Measurements from ENCODE around the gene CLDN14.
"Not testable (repeated sequence)": the region's sequence is repeated elsewhere in the genome, so short reads cannot be mapped to it uniquely, and the experiment has no call there.

Gene CLDN14

GRCh38 chr21:36477001-36477400 lies 2.9 kb downstream of the CLDN14 start:
- no peaks in the 10 kb centered on the region for H3K9me3 ChIP-seq (ENCODE audit: low read length)
- no peaks in the 10 kb centered on the region for H3K79me2 ChIP-seq (ENCODE audit: insufficient read depth, low read length)
- no peaks in the 10 kb centered on the region for H3K4me1 ChIP-seq (ENCODE audit: insufficient read depth, low read length, severe bottlenecking)
- no peak overlapping the region for H3K4me2 ChIP-seq (ENCODE audit: low read length)
- TF ChIP-seq CTCF (IDR thresholded peaks at IDR 0.05; ENCODE audit: low read length) (no peak), EZH2 (IDR thresholded peaks at IDR 0.05; ENCODE audit: borderline replicate concordance, low read length) (no peak)
- no peak overlapping the region for H3K9ac ChIP-seq (ENCODE audit: low read length)
- no peak overlapping the region for H3K27ac ChIP-seq (ENCODE audit: low read depth, low read length, poor library complexity, severe bottlenecking)
- no peak overlapping the region for H3K4me3 ChIP-seq (ENCODE audit: low read depth, low read length, poor library complexity, severe bottlenecking)
- H4K20me1 ChIP-seq (ENCODE audit: insufficient read depth, low read length), result no peaks in the 10 kb centered on the region
- no peaks in the 10 kb centered on the region for H3K36me3 ChIP-seq (ENCODE audit: insufficient read depth, low read length)
- peaks cover 5% of the 10 kb centered on the region; the same call in 1 of the 2 replicates for H3K27me3 ChIP-seq (ENCODE audit: insufficient read depth, low read length)
- H2AFZ ChIP-seq (ENCODE audit: low read length), result no peak overlapping the region
- H3K9me2 ChIP-seq (ENCODE audit: low read depth, low read length), result no peaks in the 10 kb centered on the region
- H3F3A ChIP-seq (ENCODE audit: insufficient read depth, low read length), result no peaks in the 10 kb centered on the region

- not testable (repeated sequence) for H3K36me3 ChIP-seq (ENCODE audit: insufficient read depth, low read length); H3K4me1 ChIP-seq (ENCODE audit: insufficient read depth, low read length, severe bottlenecking); H3K9me2 ChIP-seq (ENCODE audit: low read depth, low read length); H2AFZ ChIP-seq (ENCODE audit: low read length); H3K9ac ChIP-seq (ENCODE audit: low read length); H3K4me2 ChIP-seq (ENCODE audit: low read length); H3F3A ChIP-seq (ENCODE audit: insufficient read depth, low read length); H3K27ac ChIP-seq (ENCODE audit: low read depth, low read length, poor library complexity, severe bottlenecking); H3K9me3 ChIP-seq (ENCODE audit: low read length); H3K4me3 ChIP-seq (ENCODE audit: low read depth, low read length, poor library complexity, severe bottlenecking); H3K79me2 ChIP-seq (ENCODE audit: insufficient read depth, low read length); H4K20me1 ChIP-seq (ENCODE audit: insufficient read depth, low read length); H3K27me3 ChIP-seq (ENCODE audit: insufficient read depth, low read length)
Measured at GRCh38 chr21:36476541-36476940, 3.4 kb downstream of the CLDN14 start.

GRCh38 chr21:36474591-36474990 lies 5.3 kb downstream of the CLDN14 start:
- Histone ChIP-seq H3F3A (ENCODE audit: insufficient read depth, low read length) (no peaks in the 10 kb centered on the region; the same call in 1 of the 2 replicates), H3K36me3 (ENCODE audit: insufficient read depth, low read length) (no peaks in the 10 kb centered on the region), H3K27me3 (ENCODE audit: insufficient read depth, low read length) (peaks cover 9% of the 10 kb centered on the region; the same call in 1 of the 2 replicates), H3K4me3 (ENCODE audit: low read depth, low read length, poor library complexity, severe bottlenecking) (no peak overlapping the region), H3K79me2 (ENCODE audit: insufficient read depth, low read length) (no peaks in the 10 kb centered on the region), H3K9me2 (ENCODE audit: low read depth, low read length) (no peaks in the 10 kb centered on the region), H3K4me1 (ENCODE audit: insufficient read depth, low read length, severe bottlenecking) (no peaks in the 10 kb centered on the region), H3K27ac (ENCODE audit: low read depth, low read length, poor library complexity, severe bottlenecking) (no peak overlapping the region), H3K9ac (ENCODE audit: low read length) (no peak overlapping the region), H4K20me1 (ENCODE audit: insufficient read depth, low read length) (no peaks in the 10 kb centered on the region), H3K9me3 (ENCODE audit: low read length) (no peaks in the 10 kb centered on the region), H3K4me2 (ENCODE audit: low read length) (no peak overlapping the region), H2AFZ (ENCODE audit: low read length) (no peak overlapping the region)
- no peak for TF ChIP-seq CTCF (IDR thresholded peaks at IDR 0.05; ENCODE audit: low read length)
- no peak for TF ChIP-seq EZH2 (IDR thresholded peaks at IDR 0.05; ENCODE audit: borderline replicate concordance, low read length)

- Histone ChIP-seq H3K4me2 (ENCODE audit: low read length) (no peak overlapping the region), H2AFZ (ENCODE audit: low read length) (no peak overlapping the region), H3K9me3 (ENCODE audit: low read length) (no peaks in the 10 kb centered on the region), H3K4me3 (ENCODE audit: low read depth, low read length, poor library complexity, severe bottlenecking) (no peak overlapping the region), H3K36me3 (ENCODE audit: insufficient read depth, low read length) (no peaks in the 10 kb centered on the region), H4K20me1 (ENCODE audit: insufficient read depth, low read length) (no peaks in the 10 kb centered on the region), H3K9me2 (ENCODE audit: low read depth, low read length) (no peaks in the 10 kb centered on the region), H3K4me1 (ENCODE audit: insufficient read depth, low read length, severe bottlenecking) (no peaks in the 10 kb centered on the region), H3F3A (ENCODE audit: insufficient read depth, low read length) (no peaks in the 10 kb centered on the region; the same call in 1 of the 2 replicates), H3K79me2 (ENCODE audit: insufficient read depth, low read length) (no peaks in the 10 kb centered on the region), H3K27ac (ENCODE audit: low read depth, low read length, poor library complexity, severe bottlenecking) (no peak overlapping the region), H3K27me3 (ENCODE audit: insufficient read depth, low read length) (peaks cover 11% of the 10 kb centered on the region; the same call in 1 of the 2 replicates), H3K9ac (ENCODE audit: low read length) (no peak overlapping the region)
- no peak for TF ChIP-seq CTCF (IDR thresholded peaks at IDR 0.05; ENCODE audit: low read length)
- TF ChIP-seq EZH2 (IDR thresholded peaks at IDR 0.05; ENCODE audit: borderline replicate concordance, low read length), result no peak
Measured at GRCh38 chr21:36473203-36473602, 6.7 kb downstream of the CLDN14 start.

Data from OCI-LY1 (cell line).